HepG2 (cell line): ENCODE data around the gene SETD1A. TPM values are rescaled to one million over a fixed set of nuclear protein-coding genes. Genes with fewer than 3 reads are reported as not detected.

Source experiments
- ATAC-seq: fragments of 200-7000 bp; cut with Tn5 transposase; 3 replicates; pipeline ENCODE4 v1.9.1; 2020; ENCODE audit warnings: mild to moderate bottlenecking, moderate library complexity
- BruUV-seq: library from RNA; stranded (reverse); fragments of 400-500 nt; replicated peaks from 2 replicates; lab custom pipeline; 2021; lab: Mats Ljungman, UMichigan
- CTCF ChIA-PET: fragments of 300-600 bp; formaldehyde crosslinking; extraction: SDS; loops from one replicate; lab custom pipeline; 2021; ENCODE audit warnings: low total read pairs, inconsistent platforms, low intra/inter-chr PET ratio; lab: Yijun Ruan, JAX
- POLR2A ChIA-PET: fragments of 350-600 bp; sonication (Branson Sonifier 250); formaldehyde crosslinking; loops from one replicate; lab custom pipeline; 2020; ENCODE audit warnings: antibody characterized with exemption, inconsistent platforms; lab: Yijun Ruan, JAX
- DNase-seq: peaks from one replicate; pipeline ENCODE4 v3.0.0-alpha.2; 2015; ENCODE audit warnings: low spot score
- FAIRE-seq: peaks from 3 replicates; lab custom pipeline; 2011; peaks lifted over from hg19 to GRCh38; lab: Jason Lieb, UNC
- H2AFZ ChIP-seq: one replicate; pipeline ENCODE4 v1.6.1; 2011; ENCODE audit warnings: low read length, inconsistent platforms
- H3K27ac ChIP-seq: fragments of 300-600 bp; 3 replicates; pipeline ENCODE4 v1.8.0; 2011; ENCODE audit warnings: mixed run types, mild to moderate bottlenecking, mixed read lengths, low read length, inconsistent platforms; ENCODE audit not compliant: insufficient read depth; ENCODE audit errors: extremely low read length
- H3K27me3 ChIP-seq, 2 experiments: fragments of 200-600 bp in 1 of 2; 2 replicates in 1 of 2; 3 replicates in 1 of 2; pipeline versions ENCODE4 v1.6.0 to v1.8.0; 2011; ENCODE audit warnings: low read length in 2 of 2, mild to moderate bottlenecking in 2 of 2, moderate library complexity in 2 of 2, inconsistent platforms in 1 of 2; ENCODE audit not compliant: insufficient read depth in 2 of 2, control insufficient read depth in 1 of 2
- H3K36me3 ChIP-seq, 2 experiments: fragments of 200-600 bp in 1 of 2; replicated peaks in 1 of 2; 2 replicates in 1 of 2; 3 replicates in 1 of 2; pipeline versions ENCODE4 v1.5.1 to v1.8.0; 2011; ENCODE audit warnings: low read length in 2 of 2, inconsistent platforms in 1 of 2; ENCODE audit not compliant: insufficient read depth in 2 of 2, control insufficient read depth in 1 of 2
- H3K4me1 ChIP-seq: 2 replicates; pipeline ENCODE4 v1.5.1; 2012; ENCODE audit warnings: low read length, inconsistent platforms; ENCODE audit not compliant: insufficient read depth
- H3K4me2 ChIP-seq: 2 replicates; pipeline ENCODE4 v1.6.0; 2011; ENCODE audit warnings: low read depth, low read length, inconsistent platforms
- H3K4me3 ChIP-seq, 3 experiments: fragments of 200-600 bp in 1 of 3; sonication (generic), shearing (Covaris generic) in 1 of 3; replicated peaks in 1 of 3; 2 replicates each; pipeline ENCODE4 v1.5.1; 2011 to 2016; ENCODE audit warnings: low read length in 3 of 3, inconsistent platforms in 2 of 3, low read depth in 2 of 3, mild to moderate bottlenecking in 2 of 3, control low read depth in 1 of 3, mixed read lengths in 1 of 3; ENCODE audit not compliant: insufficient read depth in 1 of 3
- H3K79me2 ChIP-seq: one replicate; pipeline ENCODE4 v1.6.1; 2011; ENCODE audit warnings: low read length, inconsistent platforms; ENCODE audit not compliant: insufficient read depth
- H3K9ac ChIP-seq: 2 replicates; pipeline ENCODE4 v1.6.0; 2011; ENCODE audit warnings: mild to moderate bottlenecking, low read depth, low read length, inconsistent platforms; ENCODE audit not compliant: insufficient read depth
- H3K9me3 ChIP-seq: 2 replicates; pipeline ENCODE4 v1.5.1; 2012; ENCODE audit warnings: mild to moderate bottlenecking, low read length
- H4K20me1 ChIP-seq: 2 replicates; pipeline ENCODE4 v1.6.0; 2011; ENCODE audit warnings: inconsistent platforms, mild to moderate bottlenecking, low read length, moderate library complexity; ENCODE audit not compliant: insufficient read depth
- ZBTB40 ChIP-seq, 2 experiments: fragments of 450-650 bp in 1 of 2; sonication (generic) in 1 of 2; formaldehyde crosslinking in 1 of 2; IDR thresholded peaks; 2 replicates each; pipeline versions ENCODE4 v1.6.1 to v1.8.0; 2016 to 2022; ENCODE audit warnings: antibody characterized with exemption in 1 of 2, mild to moderate bottlenecking in 1 of 2, missing genetic modification reagents in 1 of 2
- ZBTB43 ChIP-seq: sonication (generic); formaldehyde crosslinking; conservative IDR thresholded peaks from 2 replicates; pipeline ENCODE4 v1.4.0; 2020; ENCODE audit warnings: missing genetic modification reagents
- ZMYM3 ChIP-seq: sonication (generic); formaldehyde crosslinking; IDR thresholded peaks from 2 replicates; pipeline ENCODE4 v1.5.1; 2020; ENCODE audit warnings: mild to moderate bottlenecking, missing genetic modification reagents
- ZNF205 ChIP-seq: IDR thresholded peaks from 2 replicates; pipeline ENCODE4 v1.6.1; 2018; ENCODE audit warnings: missing biosample characterization, missing genetic modification reagents
- ZNF274 ChIP-seq: sonication (generic); formaldehyde crosslinking; IDR thresholded peaks from 2 replicates; pipeline ENCODE4 v1.5.1; 2020; ENCODE audit warnings: mild to moderate bottlenecking, missing genetic modification reagents
- ZNF430 ChIP-seq: sonication (generic); formaldehyde crosslinking; IDR thresholded peaks from 2 replicates; pipeline ENCODE4 v1.9.0; 2021; ENCODE audit warnings: mild to moderate bottlenecking, missing genetic modification reagents
- ZNF83 ChIP-seq: sonication (generic); formaldehyde crosslinking; IDR thresholded peaks from 2 replicates; pipeline ENCODE4 v1.4.0; 2020; ENCODE audit warnings: missing genetic modification reagents, mild to moderate bottlenecking, borderline replicate concordance
- ZSCAN25 ChIP-seq: sonication (generic); formaldehyde crosslinking; IDR thresholded peaks from 2 replicates; pipeline ENCODE4 v1.8.0; 2022; ENCODE audit warnings: mild to moderate bottlenecking, missing genetic modification reagents
- WGBS: methylation state at CpG from one replicate; pipeline ENCODE4 v1.1.6; 2017; ENCODE audit warnings: low lambda C conversion rate; 5-methylcytosine and 5-hydroxymethylcytosine counted together
- in situ Hi-C: cut with HindIII; loops from 2 replicates; pipeline ENCODE4 v1.10.0; 2017; ENCODE audit warnings: low pct_unique_long_range_greater_than_20kb; ENCODE audit not compliant: extremely low pct_ligation_motif_present
- intact Hi-C: fragments of 100-400 bp; cut with micrococcal nuclease; formaldehyde crosslinking; loops from one replicate; pipeline ENCODE4 v1.10.0; 2022; ENCODE audit not compliant: unreplicated experiment
- polyA plus RNA-seq, 8 experiments: library from polyadenylated mRNA; depleted of rRNA in 3 of 8; stranded (reverse) in 7 of 8; unstranded in 1 of 8; fragments of >200 nt; fragmentation: Illumina TruSeq in 4 of 8; extraction: Trizol in 4 of 8; gene quantifications; 2 replicates each; pipeline versions ENCODE4 v1.2.1 to v1.2.3, GENCODE V29; 2011 to 2016; ENCODE audit warnings: low read depth in 4 of 8, missing spikeins in 1 of 8, mixed read lengths in 1 of 8; ENCODE audit not compliant: insufficient read depth in 1 of 8
- total RNA-seq, 5 experiments: library from RNA; depleted of rRNA; stranded (reverse); fragments of >200 nt; fragmentation: Illumina TruSeq; extraction: Trizol; gene quantifications; 2 replicates each; pipeline ENCODE4 v1.2.3, GENCODE V29; 2016; ENCODE audit warnings: low read depth in 1 of 5

Gene SETD1A
- total and polyA plus RNA-seq, 2 of the 13 experiments (the other 11 are each of a cell fraction or from before 2014, with no cell fraction given), result 3.8 to 5.6 TPM

- intact Hi-C loops, result no loop called here
- no peaks in the 10 kb centered on the region for H3K9me3 ChIP-seq
- no peaks in the 10 kb centered on the region for H3K79me2 ChIP-seq
- CTCF ChIA-PET, result no interaction called here
- TF ChIP-seq ZSCAN25 (CRISPR knock-in tag), result 0 out of 2 replicates have a peak, but pooled peaks have one; percentile 82
- 0 out of 2 replicates have a peak, but pooled peaks have one; percentile 24 for TF ChIP-seq ZBTB43 (CRISPR knock-in tag)
- TF ChIP-seq ZNF83, result no peak
- TF ChIP-seq, all 625 proteins: peak for 2
- Histone ChIP-seq H3K36me3 (no peaks in the 10 kb centered on the region), H3K4me2 (peak overlapping the region; percentile 45; the same call in 1 of the 2 replicates), H2AFZ (no peak overlapping the region), H4K20me1 (no peaks in the 10 kb centered on the region), H3K9ac (no peak overlapping the region), H3K27me3 (peaks cover 6 to 18% of the 10 kb centered on the region in 2 experiments), H3K4me1 (peaks cover 71% of the 10 kb centered on the region), H3K4me3 (peak overlapping the region in 1 of 3 experiments; percentile 31; a peak in 1 of 6 replicates), H3K27ac (no peak overlapping the region)
- BruUV-seq, result no TSS peak
- ATAC-seq (no peak), DNase-seq (no peak), FAIRE-seq (no peak)
- POLR2A ChIA-PET, result interaction anchor here (1.9 kb wide), 1 partner anchor 9 kb away, joined by 5 read pairs; no protein-coding TSS in a partner anchor
- 19% methylated on average over 6 of the region's 7 CpGs for WGBS
- in situ Hi-C loops, result no loop called here
These were observed 48.5 kb downstream of the SETD1A start for GRCh38 chr16:31006086-31006385.

- no TSS peak for BruUV-seq
- H2AFZ ChIP-seq, result no peak overlapping the region
- no peaks in the 10 kb centered on the region for H3K9me3 ChIP-seq
- H3K4me2 ChIP-seq, result no peak overlapping the region
- H3K27me3 ChIP-seq, result peaks cover 6 to 23% of the 10 kb centered on the region in 2 experiments
- no peaks in the 10 kb centered on the region for H3K79me2 ChIP-seq
- H4K20me1 ChIP-seq, result no peaks in the 10 kb centered on the region
- H3K36me3 ChIP-seq, result no peaks in the 10 kb centered on the region
- intact Hi-C loops (no loop called here), in situ Hi-C loops (no loop called here)
- H3K4me3 ChIP-seq, result no peak overlapping the region
- 56% methylated on average over 8 of the region's 8 CpGs for WGBS
- no peak for ATAC-seq
- H3K9ac ChIP-seq, result no peak overlapping the region
- H3K4me1 ChIP-seq, result peaks cover 65% of the 10 kb centered on the region
- no peak for DNase-seq
- H3K27ac ChIP-seq, result no peak overlapping the region
- POLR2A ChIA-PET, result interaction anchor here (1.9 kb wide), 1 partner anchor 10 kb away, joined by 5 read pairs; no protein-coding TSS in a partner anchor
- FAIRE-seq, result no peak
- CTCF ChIA-PET, result no interaction called here
- TF ChIP-seq ZBTB40 (IDR thresholded peaks at IDR 0.05), result no peak
- TF ChIP-seq ZBTB40 (CRISPR knock-in tag; IDR thresholded peaks at IDR 0.05), result 0 out of 2 replicates have a peak, but pooled peaks have one; percentile 28
- no peak for TF ChIP-seq ZNF274 (CRISPR knock-in tag)
- no peak for TF ChIP-seq ZNF430 (CRISPR knock-in tag)
- TF ChIP-seq ZNF205 (CRISPR knock-in tag), result no peak
- TF ChIP-seq ZMYM3 (CRISPR knock-in tag), result peak; percentile 89; the same call in 1 of the 2 replicates
These were observed 49.0 kb downstream of the SETD1A start for GRCh38 chr16:31006589-31006988.
